Endodermal cell (in vitro differentiated cells): ENCODE results near the gene ROR1. TPM values are rescaled to one million over a fixed set of nuclear protein-coding genes. Genes with fewer than 3 reads are reported as not detected.

Experiments
- DNase-seq: peaks from one replicate; pipeline ENCODE4 v3.0.0-alpha.2; 2017
- H3K27ac ChIP-seq: 2 replicates; pipeline ENCODE4 v1.5.1; 2013; ENCODE audit warnings: mild to moderate bottlenecking, low read depth, low read length, moderate library complexity
- H3K27me3 ChIP-seq: 2 replicates; pipeline ENCODE4 v1.6.1; 2013; ENCODE audit warnings: mild to moderate bottlenecking, low read length, moderate library complexity; ENCODE audit not compliant: insufficient read depth, control insufficient read depth, poor library complexity, severe bottlenecking
- H3K36me3 ChIP-seq: 2 replicates; pipeline ENCODE4 v1.7.0; 2013; ENCODE audit warnings: mild to moderate bottlenecking, low read length, moderate library complexity; ENCODE audit not compliant: control insufficient read depth, insufficient read depth
- H3K4me1 ChIP-seq: one replicate; pipeline ENCODE4 v1.7.0; 2013; ENCODE audit warnings: low read length; ENCODE audit not compliant: control insufficient read depth, insufficient read depth
- H3K4me3 ChIP-seq: 2 replicates; pipeline ENCODE4 v1.5.1; 2013; ENCODE audit warnings: mild to moderate bottlenecking, low read length, moderate library complexity
- H3K9ac ChIP-seq: 2 replicates; pipeline ENCODE4 v1.6.1; 2013; ENCODE audit warnings: mild to moderate bottlenecking, low read length, moderate library complexity; ENCODE audit not compliant: poor library complexity, severe bottlenecking; ENCODE audit errors: extremely low read depth
- H3K9me3 ChIP-seq: 2 replicates; pipeline ENCODE4 v1.6.1; 2013; ENCODE audit warnings: mild to moderate bottlenecking, low read length, moderate library complexity; ENCODE audit not compliant: control insufficient read depth
- H3K27ac Mint-ChIP-seq: 2 replicates; pipeline ENCODE4 v1.8.0; 2020; ENCODE audit warnings: mixed read lengths
- H3K27me3 Mint-ChIP-seq: 2 replicates; pipeline ENCODE4 v1.8.0; 2021; ENCODE audit warnings: mild to moderate bottlenecking, mixed read lengths; ENCODE audit not compliant: insufficient read depth
- H3K36me3 Mint-ChIP-seq: 2 replicates; pipeline ENCODE4 v1.8.0; 2020; ENCODE audit warnings: low read depth, mixed read lengths
- H3K4me1 Mint-ChIP-seq: 2 replicates; pipeline ENCODE4 v1.8.0; 2020; ENCODE audit warnings: mixed read lengths
- H3K4me3 Mint-ChIP-seq: 2 replicates; pipeline ENCODE4 v1.8.0; 2020; ENCODE audit warnings: mild to moderate bottlenecking, moderate library complexity, mixed read lengths
- H3K9me3 Mint-ChIP-seq: 2 replicates; pipeline ENCODE4 v1.8.0; 2020; ENCODE audit warnings: mild to moderate bottlenecking, mixed read lengths
- WGBS, 2 experiments: methylation state at CpG; one replicate each; pipeline versions ENCODE4 v1.1.5 to v1.1.7; 2013; ENCODE audit warnings: missing lambda C conversion rate in 2 of 2, mixed read lengths in 1 of 2; ENCODE audit not compliant: insufficient coverage in 1 of 2, insufficient read length in 1 of 2; 5-methylcytosine and 5-hydroxymethylcytosine counted together
- total RNA-seq, 2 donors: library from RNA; stranded (reverse); fragmentation: NEBNext Ultra II Directional in 1 of 2; extraction: Animal tissue kit (Norgen Biotek cat#: 25700) in 1 of 2; gene quantifications; 2 replicates in 1 of 2; 3 replicates in 1 of 2; pipeline ENCODE4 v1.2.1, GENCODE V29; 2021
- TF ChIP-seq, protein P1 (sequence below): fragments of 200-600 bp; sonication (generic); conservative IDR thresholded peaks from 2 replicates; pipeline ENCODE4 v1.5.0; 2021; ENCODE audit warnings: antibody characterized with exemption, mild to moderate bottlenecking

Gene ROR1
- total RNA-seq, 2 donors from 2014 or later = 77.4 to 77.9 TPM

GRCh38 chr1:63804829-63805484 lies 31.1 kb downstream of the ROR1 start:
- Mint-ChIP-seq H3K9me3 (no peaks in the 10 kb centered on the region), H3K27me3 (no peaks in the 10 kb centered on the region), H3K4me3 (no peak overlapping the region), H3K4me1 (peaks cover 27% of the 10 kb centered on the region), H3K27ac (peak overlapping the region; percentile 70), H3K36me3 (peaks cover 15% of the 10 kb centered on the region)
- no peak for DNase-seq
- 71 to 100% methylated on average over 1 to 5 of the region's 5 CpGs for WGBS, 2 experiments
- no peaks in the 10 kb centered on the region for H3K9me3 ChIP-seq
- TF ChIP-seq, protein P1, sequence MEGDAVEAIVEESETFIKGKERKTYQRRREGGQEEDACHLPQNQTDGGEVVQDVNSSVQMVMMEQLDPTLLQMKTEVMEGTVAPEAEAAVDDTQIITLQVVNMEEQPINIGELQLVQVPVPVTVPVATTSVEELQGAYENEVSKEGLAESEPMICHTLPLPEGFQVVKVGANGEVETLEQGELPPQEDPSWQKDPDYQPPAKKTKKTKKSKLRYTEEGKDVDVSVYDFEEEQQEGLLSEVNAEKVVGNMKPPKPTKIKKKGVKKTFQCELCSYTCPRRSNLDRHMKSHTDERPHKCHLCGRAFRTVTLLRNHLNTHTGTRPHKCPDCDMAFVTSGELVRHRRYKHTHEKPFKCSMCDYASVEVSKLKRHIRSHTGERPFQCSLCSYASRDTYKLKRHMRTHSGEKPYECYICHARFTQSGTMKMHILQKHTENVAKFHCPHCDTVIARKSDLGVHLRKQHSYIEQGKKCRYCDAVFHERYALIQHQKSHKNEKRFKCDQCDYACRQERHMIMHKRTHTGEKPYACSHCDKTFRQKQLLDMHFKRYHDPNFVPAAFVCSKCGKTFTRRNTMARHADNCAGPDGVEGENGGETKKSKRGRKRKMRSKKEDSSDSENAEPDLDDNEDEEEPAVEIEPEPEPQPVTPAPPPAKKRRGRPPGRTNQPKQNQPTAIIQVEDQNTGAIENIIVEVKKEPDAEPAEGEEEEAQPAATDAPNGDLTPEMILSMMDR = no peak
- no peak overlapping the region for H3K9ac ChIP-seq
- H3K27me3 ChIP-seq = no peaks in the 10 kb centered on the region
- H3K36me3 ChIP-seq = no peaks in the 10 kb centered on the region
- no peak overlapping the region for H3K4me3 ChIP-seq
- H3K27ac ChIP-seq = no peak overlapping the region
- no peaks in the 10 kb centered on the region for H3K4me1 ChIP-seq

DNA sequence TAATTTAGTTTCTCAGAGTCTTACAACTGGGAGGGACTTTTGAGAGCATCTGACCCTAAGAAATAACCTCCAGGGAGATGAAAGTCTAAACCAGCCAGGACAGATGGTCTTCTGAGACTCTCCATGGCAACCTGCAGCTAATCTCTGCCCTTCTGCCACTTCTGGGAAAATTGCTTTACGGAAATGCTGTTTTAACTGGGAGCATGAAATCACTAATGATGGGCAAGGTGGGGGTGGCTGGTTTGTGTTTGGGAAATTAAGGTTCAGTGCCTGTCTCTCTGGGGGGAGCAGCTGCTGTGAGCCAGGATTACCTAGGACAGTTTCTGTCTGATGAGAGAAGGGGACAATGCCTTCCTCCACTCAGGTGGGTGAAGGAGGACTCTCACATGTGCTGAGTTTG lies 33.2 kb downstream of the ROR1 start:
- Histone ChIP-seq H3K27ac (no peak overlapping the region), H3K4me3 (no peak overlapping the region), H3K27me3 (no peaks in the 10 kb centered on the region), H3K9ac (no peak overlapping the region), H3K4me1 (no peaks in the 10 kb centered on the region), H3K9me3 (no peaks in the 10 kb centered on the region), H3K36me3 (no peaks in the 10 kb centered on the region)
- no peaks in the 10 kb centered on the region for H3K9me3 Mint-ChIP-seq
- TF ChIP-seq, protein P1 = no peak
- no peak for DNase-seq
- peaks cover 32% of the 10 kb centered on the region for H3K4me1 Mint-ChIP-seq
- WGBS, 2 experiments = 71 to 97% methylated on average over 1 of the region's 1 CpG
- no peak overlapping the region for H3K27ac Mint-ChIP-seq
- no peaks in the 10 kb centered on the region for H3K27me3 Mint-ChIP-seq
- no peak overlapping the region for H3K4me3 Mint-ChIP-seq
- H3K36me3 Mint-ChIP-seq = peaks cover 17% of the 10 kb centered on the region

DNA sequence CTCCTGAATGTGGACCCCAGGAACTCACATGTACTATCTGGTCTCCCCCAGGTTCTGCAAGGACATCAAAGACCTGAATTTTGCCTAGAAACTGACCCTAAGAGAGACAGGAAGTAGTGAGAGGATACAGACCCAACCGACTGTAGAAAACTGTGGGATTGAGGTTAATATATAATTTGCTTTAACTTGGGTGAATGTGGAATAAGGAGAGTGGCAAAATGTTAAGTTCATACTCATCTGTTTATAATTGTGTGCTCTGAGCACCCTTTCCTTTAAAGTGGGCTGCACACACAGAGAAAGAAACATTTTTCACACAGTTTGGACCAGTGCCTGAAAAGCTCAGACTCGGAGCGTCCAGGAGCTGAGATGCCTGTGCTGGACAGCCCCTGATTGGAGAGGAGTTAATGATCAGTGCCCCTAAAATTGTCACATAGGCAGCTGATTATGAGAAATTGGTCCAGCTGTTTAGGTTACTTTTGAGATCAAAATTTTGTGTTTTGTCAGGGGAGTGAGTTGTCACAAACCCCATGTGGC lies 37.2 kb downstream of the ROR1 start:
- Mint-ChIP-seq H3K4me1 (peaks cover 14% of the 10 kb centered on the region), H3K36me3 (peaks cover 43% of the 10 kb centered on the region), H3K27ac (no peak overlapping the region), H3K9me3 (peaks cover 22% of the 10 kb centered on the region), H3K4me3 (no peak overlapping the region), H3K27me3 (no peaks in the 10 kb centered on the region)
- TF ChIP-seq, protein P1 = no peak
- H3K9ac ChIP-seq = no peak overlapping the region
- H3K27me3 ChIP-seq = no peaks in the 10 kb centered on the region
- no peaks in the 10 kb centered on the region for H3K4me1 ChIP-seq
- H3K27ac ChIP-seq = no peak overlapping the region
- no peak for DNase-seq
- WGBS, 2 experiments = 85 to 91% methylated on average over 3 of the region's 3 CpGs
- peaks cover 12% of the 10 kb centered on the region for H3K36me3 ChIP-seq
- peaks cover 26% of the 10 kb centered on the region for H3K9me3 ChIP-seq
- no peak overlapping the region for H3K4me3 ChIP-seq
